ENCODE data around the gene G3BP2.

Gene G3BP2

DNA sequence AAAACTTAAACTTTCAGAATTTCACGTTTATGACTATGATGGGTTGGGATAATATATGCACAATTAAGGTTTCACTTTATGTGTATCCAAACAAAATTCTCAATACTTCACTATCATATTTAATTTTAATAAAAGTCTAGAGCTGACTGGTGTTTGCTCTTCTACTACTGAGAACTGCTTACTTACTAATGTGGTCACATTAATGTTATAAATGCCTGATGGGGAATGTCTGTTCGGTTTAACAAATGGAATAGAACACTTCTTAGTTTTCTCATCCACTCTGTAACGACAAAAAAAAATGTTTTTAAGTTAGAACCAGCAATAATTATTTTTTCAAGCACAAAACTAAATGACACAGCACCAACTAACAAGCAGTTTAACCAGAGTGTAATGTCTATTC is 77.2 kb downstream of the G3BP2 start:
- H2AFZ ChIP-seq (ENCODE audit: low read length) = no peak overlapping the region
- H3K9me3 ChIP-seq (ENCODE audit: insufficient read depth, low read depth, low read length) = no peaks in the 10 kb centered on the region
- no peak for TF ChIP-seq EZH2phosphoT487 (IDR thresholded peaks at IDR 0.05; ENCODE audit: borderline replicate concordance)
- TF ChIP-seq, protein P1, sequence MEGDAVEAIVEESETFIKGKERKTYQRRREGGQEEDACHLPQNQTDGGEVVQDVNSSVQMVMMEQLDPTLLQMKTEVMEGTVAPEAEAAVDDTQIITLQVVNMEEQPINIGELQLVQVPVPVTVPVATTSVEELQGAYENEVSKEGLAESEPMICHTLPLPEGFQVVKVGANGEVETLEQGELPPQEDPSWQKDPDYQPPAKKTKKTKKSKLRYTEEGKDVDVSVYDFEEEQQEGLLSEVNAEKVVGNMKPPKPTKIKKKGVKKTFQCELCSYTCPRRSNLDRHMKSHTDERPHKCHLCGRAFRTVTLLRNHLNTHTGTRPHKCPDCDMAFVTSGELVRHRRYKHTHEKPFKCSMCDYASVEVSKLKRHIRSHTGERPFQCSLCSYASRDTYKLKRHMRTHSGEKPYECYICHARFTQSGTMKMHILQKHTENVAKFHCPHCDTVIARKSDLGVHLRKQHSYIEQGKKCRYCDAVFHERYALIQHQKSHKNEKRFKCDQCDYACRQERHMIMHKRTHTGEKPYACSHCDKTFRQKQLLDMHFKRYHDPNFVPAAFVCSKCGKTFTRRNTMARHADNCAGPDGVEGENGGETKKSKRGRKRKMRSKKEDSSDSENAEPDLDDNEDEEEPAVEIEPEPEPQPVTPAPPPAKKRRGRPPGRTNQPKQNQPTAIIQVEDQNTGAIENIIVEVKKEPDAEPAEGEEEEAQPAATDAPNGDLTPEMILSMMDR (conservative IDR thresholded peaks at IDR 0.05; ENCODE audit: low read length) = no peak
- H3K4me2 ChIP-seq (ENCODE audit: low read depth, low read length, poor library complexity, severe bottlenecking) = no peak overlapping the region
- H3K79me2 ChIP-seq (ENCODE audit: insufficient read depth, low read length) = no peaks in the 10 kb centered on the region
- H3K4me3 ChIP-seq (ENCODE audit: low read length, poor library complexity, severe bottlenecking) = no peak overlapping the region
- H4K20me1 ChIP-seq (ENCODE audit: insufficient read depth, low read length, poor library complexity, severe bottlenecking) = no peaks in the 10 kb centered on the region
- H3K4me1 ChIP-seq (ENCODE audit: insufficient read depth, low read length, poor library complexity, severe bottlenecking) = peaks cover 6% of the 10 kb centered on the region
- H3F3A ChIP-seq (ENCODE audit: low read depth) = no peaks in the 10 kb centered on the region
- no peaks in the 10 kb centered on the region for H3K36me3 ChIP-seq (ENCODE audit: insufficient read depth, low read length)
- H3K9me2 ChIP-seq (replicated peaks; ENCODE audit: low read depth, low read length) = no peaks in the 10 kb centered on the region
- H3K27me3 ChIP-seq (ENCODE audit: insufficient read depth, low read length, poor library complexity, severe bottlenecking) = no peaks in the 10 kb centered on the region
- no peak overlapping the region for H3K9ac ChIP-seq (ENCODE audit: low read depth, low read length, poor library complexity, severe bottlenecking)

DNA sequence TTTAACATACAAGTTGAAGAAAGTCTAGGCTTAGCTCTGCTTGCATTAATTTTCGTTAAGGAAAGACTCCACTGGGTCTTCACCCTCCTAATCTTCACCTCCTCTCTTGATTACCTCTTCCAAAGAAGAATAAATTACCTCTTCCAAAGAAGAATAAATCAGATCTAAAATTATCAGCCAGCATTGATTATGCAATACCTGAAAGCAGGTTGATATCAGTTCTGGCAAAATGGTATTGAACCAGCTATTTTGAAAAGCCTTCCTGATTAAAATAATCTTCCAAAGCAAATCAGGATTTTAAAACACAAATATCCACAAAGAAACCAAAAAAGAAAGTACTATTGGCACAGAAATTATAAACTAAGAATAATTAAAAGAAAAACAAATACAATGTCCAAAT is 79.8 kb downstream of the G3BP2 start:
- TF ChIP-seq EZH2phosphoT487 (IDR thresholded peaks at IDR 0.05; ENCODE audit: borderline replicate concordance) = no peak
- TF ChIP-seq, protein P1 (conservative IDR thresholded peaks at IDR 0.05; ENCODE audit: low read length) = no peak
- H3K4me3 ChIP-seq (ENCODE audit: low read length, poor library complexity, severe bottlenecking) = no peak overlapping the region
- H2AFZ ChIP-seq (ENCODE audit: low read length) = no peak overlapping the region
- no peaks in the 10 kb centered on the region for H3K27me3 ChIP-seq (ENCODE audit: insufficient read depth, low read length, poor library complexity, severe bottlenecking)
- H3K79me2 ChIP-seq (ENCODE audit: insufficient read depth, low read length) = no peaks in the 10 kb centered on the region
- no peak overlapping the region for H3K9ac ChIP-seq (ENCODE audit: low read depth, low read length, poor library complexity, severe bottlenecking)
- H3K4me2 ChIP-seq (ENCODE audit: low read depth, low read length, poor library complexity, severe bottlenecking) = no peak overlapping the region
- H3K4me1 ChIP-seq (ENCODE audit: insufficient read depth, low read length, poor library complexity, severe bottlenecking) = peaks cover 3% of the 10 kb centered on the region
- H4K20me1 ChIP-seq (ENCODE audit: insufficient read depth, low read length, poor library complexity, severe bottlenecking) = no peaks in the 10 kb centered on the region
- H3F3A ChIP-seq (ENCODE audit: low read depth) = no peaks in the 10 kb centered on the region
- no peaks in the 10 kb centered on the region for H3K9me3 ChIP-seq (ENCODE audit: insufficient read depth, low read depth, low read length)
- H3K9me2 ChIP-seq (replicated peaks; ENCODE audit: low read depth, low read length) = no peaks in the 10 kb centered on the region
- no peaks in the 10 kb centered on the region for H3K36me3 ChIP-seq (ENCODE audit: insufficient read depth, low read length)
